Vagina (tissue), 2 donors: ENCODE results near the gene BRSK2.

Experiments
- CTCF ChIP-seq, 3 experiments: fragments of 450-650 bp in 2 of 3; fragments of 200-600 bp in 1 of 3; sonication (generic) in 1 of 3; IDR thresholded peaks; one replicate each; pipeline ENCODE4 v1.5.1; 2017 to 2019; ENCODE audit warnings: antibody characterized with exemption in 3 of 3, mild to moderate bottlenecking in 2 of 3, moderate library complexity in 2 of 3
- POLR2A ChIP-seq, 2 donors: fragments of 450-650 bp; IDR thresholded peaks; one replicate each; pipeline ENCODE4 v1.6.1; 2017; ENCODE audit warnings: antibody characterized with exemption in 2 of 2, mild to moderate bottlenecking in 2 of 2, moderate library complexity in 2 of 2
- POLR2AphosphoS5 ChIP-seq, 2 donors: sonication (generic); formaldehyde crosslinking; IDR thresholded peaks; one replicate each; pipeline ENCODE4 v1.9.0; 2017; ENCODE audit warnings: antibody characterized with exemption in 2 of 2, mild to moderate bottlenecking in 2 of 2, low read depth in 1 of 2; ENCODE audit not compliant: insufficient read depth in 1 of 2

GRCh38 chr11:1397862-1398527 is 8.3 kb downstream of the BRSK2 start:
- no peak for TF ChIP-seq CTCF (IDR thresholded peaks at IDR 0.05)
- no peak for TF ChIP-seq POLR2A (IDR thresholded peaks at IDR 0.05)
- TF ChIP-seq POLR2AphosphoS5 (IDR thresholded peaks at IDR 0.05; ENCODE audit: insufficient read depth in 1 of 2, low read depth in 1 of 2), result no peak
